ENCODE results near the gene NKAIN2.
"Not testable (repeated sequence)": the region's sequence is repeated elsewhere in the genome, so short reads cannot be mapped to it uniquely, and the experiment has no call there.

Gene NKAIN2

GRCh38 chr6:124008988-124009765, 205.5 kb downstream of the NKAIN2 start:
- Histone ChIP-seq H3K27me3 (ENCODE audit: control insufficient read depth, insufficient read depth, low read length) (no peaks in the 10 kb centered on the region), H3K4me3 (ENCODE audit: low read length) (no peak overlapping the region), H3K36me3 (ENCODE audit: control insufficient read depth, low read depth, low read length) (no peaks in the 10 kb centered on the region), H3K27ac (ENCODE audit: low read length) (no peak overlapping the region), H3K9me3 (ENCODE audit: control insufficient read depth, low read depth, low read length) (no peaks in the 10 kb centered on the region), H3K4me1 (ENCODE audit: control insufficient read depth, low read depth, low read length) (no peaks in the 10 kb centered on the region), H3K9ac (ENCODE audit: low read length) (no peak overlapping the region)

GRCh38 chr6:124010574-124010973, 206.9 kb downstream of the NKAIN2 start:
- Histone ChIP-seq H3K27ac (ENCODE audit: low read length) (no peak overlapping the region), H3K9ac (ENCODE audit: low read length) (no peak overlapping the region)

GRCh38 chr6:124011180-124011579, 207.5 kb downstream of the NKAIN2 start:
- H3K4me3 ChIP-seq (ENCODE audit: low read length), result no peak overlapping the region
- H3K9ac ChIP-seq (ENCODE audit: low read length), result no peak overlapping the region
- no peaks in the 10 kb centered on the region for H3K27me3 ChIP-seq (ENCODE audit: control insufficient read depth, insufficient read depth, low read length)
- no peaks in the 10 kb centered on the region for H3K36me3 ChIP-seq (ENCODE audit: control insufficient read depth, low read depth, low read length)
- H3K27ac ChIP-seq (ENCODE audit: low read length), result no peak overlapping the region
- no peaks in the 10 kb centered on the region for H3K9me3 ChIP-seq (ENCODE audit: control insufficient read depth, low read depth, low read length)
- no peaks in the 10 kb centered on the region for H3K4me1 ChIP-seq (ENCODE audit: control insufficient read depth, low read depth, low read length)

More at GRCh38 chr6:124010574-124010973, 206.9 kb downstream of the NKAIN2 start:
- Histone ChIP-seq H3K9me3 (ENCODE audit: control insufficient read depth, low read depth, low read length) (no peaks in the 10 kb centered on the region), H3K27me3 (ENCODE audit: control insufficient read depth, insufficient read depth, low read length) (no peaks in the 10 kb centered on the region), H3K4me3 (ENCODE audit: low read length) (no peak overlapping the region), H3K36me3 (ENCODE audit: control insufficient read depth, low read depth, low read length) (no peaks in the 10 kb centered on the region), H3K4me1 (ENCODE audit: control insufficient read depth, low read depth, low read length) (no peaks in the 10 kb centered on the region)

- H3K4me1 ChIP-seq (ENCODE audit: control insufficient read depth, low read depth, low read length); H3K9me3 ChIP-seq (ENCODE audit: control insufficient read depth, low read depth, low read length); H3K27me3 ChIP-seq (ENCODE audit: control insufficient read depth, insufficient read depth, low read length); H3K36me3 ChIP-seq (ENCODE audit: control insufficient read depth, low read depth, low read length); H3K27ac ChIP-seq (ENCODE audit: low read length); H3K4me3 ChIP-seq (ENCODE audit: low read length); H3K9ac ChIP-seq (ENCODE audit: low read length): not testable (repeated sequence)
Observed at GRCh38 chr6:124022051-124022450, 218.4 kb downstream of the NKAIN2 start.

GRCh38 chr6:124022641-124023040, 219.0 kb downstream of the NKAIN2 start:
- H3K9me3 ChIP-seq (ENCODE audit: control insufficient read depth, low read depth, low read length), result no peaks in the 10 kb centered on the region
- no peaks in the 10 kb centered on the region for H3K36me3 ChIP-seq (ENCODE audit: control insufficient read depth, low read depth, low read length)
- no peak overlapping the region for H3K9ac ChIP-seq (ENCODE audit: low read length)
- no peak overlapping the region for H3K4me3 ChIP-seq (ENCODE audit: low read length)
- H3K4me1 ChIP-seq (ENCODE audit: control insufficient read depth, low read depth, low read length), result no peaks in the 10 kb centered on the region
- H3K27ac ChIP-seq (ENCODE audit: low read length), result no peak overlapping the region
- no peaks in the 10 kb centered on the region for H3K27me3 ChIP-seq (ENCODE audit: control insufficient read depth, insufficient read depth, low read length)

- H3K9ac ChIP-seq (ENCODE audit: low read length), result no peak overlapping the region
- H3K27me3 ChIP-seq (ENCODE audit: control insufficient read depth, insufficient read depth, low read length), result no peaks in the 10 kb centered on the region
- H3K36me3 ChIP-seq (ENCODE audit: control insufficient read depth, low read depth, low read length), result no peaks in the 10 kb centered on the region
- peaks cover 6% of the 10 kb centered on the region for H3K4me1 ChIP-seq (ENCODE audit: control insufficient read depth, low read depth, low read length)
- H3K27ac ChIP-seq (ENCODE audit: low read length), result no peak overlapping the region
- no peak overlapping the region for H3K4me3 ChIP-seq (ENCODE audit: low read length)
- no peaks in the 10 kb centered on the region for H3K9me3 ChIP-seq (ENCODE audit: control insufficient read depth, low read depth, low read length)
Observed at GRCh38 chr6:124026694-124027093, 223.0 kb downstream of the NKAIN2 start.

GRCh38 chr6:124027392-124027791, 223.7 kb downstream of the NKAIN2 start:
- Histone ChIP-seq H3K9ac (ENCODE audit: low read length) (no peak overlapping the region), H3K27me3 (ENCODE audit: control insufficient read depth, insufficient read depth, low read length) (no peaks in the 10 kb centered on the region), H3K4me3 (ENCODE audit: low read length) (no peak overlapping the region), H3K27ac (ENCODE audit: low read length) (no peak overlapping the region), H3K4me1 (ENCODE audit: control insufficient read depth, low read depth, low read length) (peaks cover 6% of the 10 kb centered on the region), H3K9me3 (ENCODE audit: control insufficient read depth, low read depth, low read length) (no peaks in the 10 kb centered on the region), H3K36me3 (ENCODE audit: control insufficient read depth, low read depth, low read length) (no peaks in the 10 kb centered on the region)

GRCh38 chr6:124028117-124028516, 224.5 kb downstream of the NKAIN2 start:
- Histone ChIP-seq H3K36me3 (ENCODE audit: control insufficient read depth, low read depth, low read length) (no peaks in the 10 kb centered on the region), H3K4me1 (ENCODE audit: control insufficient read depth, low read depth, low read length) (peaks cover 6% of the 10 kb centered on the region), H3K9me3 (ENCODE audit: control insufficient read depth, low read depth, low read length) (no peaks in the 10 kb centered on the region), H3K4me3 (ENCODE audit: low read length) (no peak overlapping the region), H3K27ac (ENCODE audit: low read length) (no peak overlapping the region), H3K9ac (ENCODE audit: low read length) (no peak overlapping the region), H3K27me3 (ENCODE audit: control insufficient read depth, insufficient read depth, low read length) (no peaks in the 10 kb centered on the region)

GRCh38 chr6:124029567-124029966, 225.9 kb downstream of the NKAIN2 start:
- no peaks in the 10 kb centered on the region for H3K9me3 ChIP-seq (ENCODE audit: control insufficient read depth, low read depth, low read length)
- no peaks in the 10 kb centered on the region for H3K27me3 ChIP-seq (ENCODE audit: control insufficient read depth, insufficient read depth, low read length)

GRCh38 chr6:124033501-124033900, 229.8 kb downstream of the NKAIN2 start:
- Histone ChIP-seq H3K4me1 (ENCODE audit: control insufficient read depth, low read depth, low read length) (peaks cover 6% of the 10 kb centered on the region), H3K9me3 (ENCODE audit: control insufficient read depth, low read depth, low read length) (no peaks in the 10 kb centered on the region), H3K36me3 (ENCODE audit: control insufficient read depth, low read depth, low read length) (no peaks in the 10 kb centered on the region), H3K27me3 (ENCODE audit: control insufficient read depth, insufficient read depth, low read length) (no peaks in the 10 kb centered on the region), H3K27ac (ENCODE audit: low read length) (no peak overlapping the region), H3K9ac (ENCODE audit: low read length) (no peak overlapping the region), H3K4me3 (ENCODE audit: low read length) (no peak overlapping the region)

More at GRCh38 chr6:124029567-124029966, 225.9 kb downstream of the NKAIN2 start:
- Histone ChIP-seq H3K4me3 (ENCODE audit: low read length) (no peak overlapping the region), H3K9ac (ENCODE audit: low read length) (no peak overlapping the region), H3K36me3 (ENCODE audit: control insufficient read depth, low read depth, low read length) (no peaks in the 10 kb centered on the region), H3K27ac (ENCODE audit: low read length) (no peak overlapping the region), H3K4me1 (ENCODE audit: control insufficient read depth, low read depth, low read length) (peaks cover 6% of the 10 kb centered on the region)

- Histone ChIP-seq H3K4me3 (ENCODE audit: low read length) (no peak overlapping the region), H3K27ac (ENCODE audit: low read length) (no peak overlapping the region), H3K4me1 (ENCODE audit: control insufficient read depth, low read depth, low read length) (no peaks in the 10 kb centered on the region), H3K9ac (ENCODE audit: low read length) (no peak overlapping the region), H3K27me3 (ENCODE audit: control insufficient read depth, insufficient read depth, low read length) (no peaks in the 10 kb centered on the region), H3K9me3 (ENCODE audit: control insufficient read depth, low read depth, low read length) (no peaks in the 10 kb centered on the region), H3K36me3 (ENCODE audit: control insufficient read depth, low read depth, low read length) (no peaks in the 10 kb centered on the region)
Observed at GRCh38 chr6:124036384-124036783, 232.7 kb downstream of the NKAIN2 start.

GRCh38 chr6:124040655-124041054, 237.0 kb downstream of the NKAIN2 start:
- no peaks in the 10 kb centered on the region for H3K36me3 ChIP-seq (ENCODE audit: control insufficient read depth, low read depth, low read length)
- no peaks in the 10 kb centered on the region for H3K4me1 ChIP-seq (ENCODE audit: control insufficient read depth, low read depth, low read length)
- no peaks in the 10 kb centered on the region for H3K9me3 ChIP-seq (ENCODE audit: control insufficient read depth, low read depth, low read length)
- H3K27ac ChIP-seq (ENCODE audit: low read length), result no peak overlapping the region
- no peak overlapping the region for H3K4me3 ChIP-seq (ENCODE audit: low read length)
- H3K27me3 ChIP-seq (ENCODE audit: control insufficient read depth, insufficient read depth, low read length), result no peaks in the 10 kb centered on the region
- H3K9ac ChIP-seq (ENCODE audit: low read length), result no peak overlapping the region
